OCI-LY3 (cell line): ENCODE data around the gene FAM89B.

Source experiments
- CTCF ChIP-seq: fragments of 200-600, 300-600 bp; sonication (generic); IDR thresholded peaks from 2 replicates; pipeline ENCODE4 v1.5.1; 2014; ENCODE audit warnings: antibody characterized with exemption, low read length, low read depth
- EZH2phosphoT487 ChIP-seq: fragments of 200-600 bp; shearing (Covaris generic); IDR thresholded peaks from 2 replicates; pipeline ENCODE4 v1.6.1; 2018; ENCODE audit warnings: antibody characterized with exemption, mixed run types, low read depth

GRCh38 chr11:65585396-65586246, 13.3 kb downstream of the FAM89B start:
- TF ChIP-seq CTCF (no peak), EZH2phosphoT487 (no peak)
